H9 (cell line): ENCODE data around the gene MCF2L. TPM values are rescaled to one million over a fixed set of nuclear protein-coding genes. Genes with fewer than 3 reads are reported as not detected.

ENCODE experiments used
- DNase-seq: peaks from one replicate; pipeline ENCODE4 v3.0.0-alpha.2; 2017
- H2AFZ ChIP-seq: one replicate; pipeline ENCODE4 v1.6.1; 2013; ENCODE audit warnings: mild to moderate bottlenecking, low read length, control low read depth, moderate library complexity
- H2AK5ac ChIP-seq: 2 replicates; pipeline ENCODE4 v1.6.1; 2013; ENCODE audit warnings: low read length, control low read depth, mixed read lengths; ENCODE audit not compliant: insufficient read length
- H2BK120ac ChIP-seq: one replicate; pipeline ENCODE4 v1.6.1; 2013; ENCODE audit warnings: low read depth, mild to moderate bottlenecking, low read length, control low read depth, inconsistent platforms; ENCODE audit not compliant: poor library complexity, severe bottlenecking
- H2BK12ac ChIP-seq: 2 replicates; pipeline ENCODE4 v1.6.1; 2013; ENCODE audit warnings: low read length, control low read depth, mixed read lengths, low read depth; ENCODE audit not compliant: insufficient read length
- H2BK15ac ChIP-seq: 2 replicates; pipeline ENCODE4 v1.6.1; 2013; ENCODE audit warnings: low read depth, low read length, control low read depth
- H2BK20ac ChIP-seq: one replicate; pipeline ENCODE4 v1.6.1; 2013; ENCODE audit warnings: low read depth, mild to moderate bottlenecking, low read length, control low read depth, inconsistent platforms; ENCODE audit not compliant: poor library complexity, severe bottlenecking
- H2BK5ac ChIP-seq: 2 replicates; pipeline ENCODE4 v1.6.1; 2013; ENCODE audit warnings: low read length, control low read depth, mixed read lengths; ENCODE audit not compliant: insufficient read length
- H3K14ac ChIP-seq: 2 replicates; pipeline ENCODE4 v1.6.1; 2013; ENCODE audit warnings: low read length, control low read depth; ENCODE audit not compliant: insufficient read depth
- H3K18ac ChIP-seq: 2 replicates; pipeline ENCODE4 v1.6.1; 2013; ENCODE audit warnings: low read depth, mild to moderate bottlenecking, mixed read lengths, low read length, control low read depth; ENCODE audit not compliant: insufficient read length
- H3K23ac ChIP-seq: 2 replicates; pipeline ENCODE4 v1.6.1; 2013; ENCODE audit warnings: low read length, control low read depth, mixed read lengths, low read depth; ENCODE audit not compliant: insufficient read length
- H3K23me2 ChIP-seq: 2 replicates; pipeline ENCODE4 v1.6.1; 2013; ENCODE audit warnings: low read depth, mild to moderate bottlenecking, mixed read lengths, low read length, control low read depth; ENCODE audit not compliant: insufficient read length, poor library complexity, severe bottlenecking
- H3K27ac ChIP-seq: 2 replicates; pipeline ENCODE4 v1.5.1; 2013; ENCODE audit warnings: low read length, control low read depth, mixed read lengths, low read depth; ENCODE audit not compliant: insufficient read length
- H3K27me3 ChIP-seq: 2 replicates; pipeline ENCODE4 v1.6.1; 2013; ENCODE audit warnings: low read length, control low read depth, inconsistent platforms; ENCODE audit not compliant: insufficient read depth
- H3K4ac ChIP-seq: 2 replicates; pipeline ENCODE4 v1.6.1; 2013; ENCODE audit warnings: low read depth, mild to moderate bottlenecking, control low read depth, inconsistent platforms, low read length, moderate library complexity
- H3K4me1 ChIP-seq: 2 replicates; pipeline ENCODE4 v1.6.1; 2013; ENCODE audit warnings: low read length, control low read depth, inconsistent platforms; ENCODE audit not compliant: insufficient read depth
- H3K4me2 ChIP-seq: 2 replicates; pipeline ENCODE4 v1.6.1; 2013; ENCODE audit warnings: low read length, control low read depth, mixed read lengths; ENCODE audit not compliant: insufficient read length, insufficient read depth
- H3K56ac ChIP-seq: 2 replicates; pipeline ENCODE4 v1.6.1; 2013; ENCODE audit warnings: low read depth, mild to moderate bottlenecking, mixed read lengths, low read length, control low read depth; ENCODE audit not compliant: insufficient read length
- H3K79me1 ChIP-seq: 2 replicates; pipeline ENCODE4 v1.6.1; 2013; ENCODE audit warnings: low read depth, mild to moderate bottlenecking, moderate library complexity, low read length, control low read depth, inconsistent platforms; ENCODE audit not compliant: insufficient read depth, poor library complexity, severe bottlenecking
- H3K79me2 ChIP-seq: 2 replicates; pipeline ENCODE4 v1.6.1; 2013; ENCODE audit warnings: low read length, control low read depth, inconsistent platforms; ENCODE audit not compliant: insufficient read depth
- H3K9ac ChIP-seq: 2 replicates; pipeline ENCODE4 v1.6.1; 2013; ENCODE audit warnings: low read length, control low read depth, mixed read lengths; ENCODE audit not compliant: insufficient read length; ENCODE audit errors: extremely low read depth
- H3K9me3 ChIP-seq: one replicate; pipeline ENCODE4 v1.6.1; 2013; ENCODE audit warnings: low read depth, low read length, inconsistent platforms; ENCODE audit not compliant: control insufficient read depth
- H3T11ph ChIP-seq: one replicate; pipeline ENCODE4 v1.6.1; 2013; ENCODE audit warnings: mild to moderate bottlenecking, low read length, control low read depth, inconsistent platforms
- H4K20me1 ChIP-seq: one replicate; pipeline ENCODE4 v1.6.1; 2013; ENCODE audit not compliant: control insufficient read depth, insufficient read length, insufficient read depth
- H4K5ac ChIP-seq: 2 replicates; pipeline ENCODE4 v1.6.1; 2013; ENCODE audit warnings: low read depth, mild to moderate bottlenecking, mixed read lengths, low read length, control low read depth; ENCODE audit not compliant: insufficient read length
- H4K8ac ChIP-seq: replicated peaks from 2 replicates; pipeline ENCODE4 v1.6.1; 2013; ENCODE audit warnings: low read length, control low read depth, mixed read lengths, low read depth; ENCODE audit not compliant: insufficient read length
- H4K91ac ChIP-seq: 2 replicates; pipeline ENCODE4 v1.6.1; 2013; ENCODE audit warnings: low read depth, mild to moderate bottlenecking, moderate library complexity, mixed read lengths, low read length, control low read depth; ENCODE audit not compliant: insufficient read length
- H3K27ac Mint-ChIP-seq, 3 experiments: 2 replicates in 2 of 3; 3 replicates in 1 of 3; pipeline ENCODE4 v1.8.0; 2020 to 2021; ENCODE audit warnings: mixed read lengths in 3 of 3, mild to moderate bottlenecking in 1 of 3, moderate library complexity in 1 of 3
- H3K27me3 Mint-ChIP-seq: 2 replicates; pipeline ENCODE4 v1.8.0; 2021; ENCODE audit warnings: low read depth, mild to moderate bottlenecking, moderate library complexity, mixed read lengths
- H3K36me3 Mint-ChIP-seq, 3 experiments: 2 replicates in 2 of 3; 3 replicates in 1 of 3; pipeline ENCODE4 v1.8.0; 2020 to 2021; ENCODE audit warnings: low read depth in 3 of 3, mixed read lengths in 3 of 3; ENCODE audit not compliant: insufficient read depth in 1 of 3
- H3K4me1 Mint-ChIP-seq, 2 experiments: 2 replicates each; pipeline ENCODE4 v1.8.0; 2020; ENCODE audit warnings: mixed read lengths in 2 of 2
- H3K4me3 Mint-ChIP-seq, 2 experiments: 2 replicates in 1 of 2; 3 replicates in 1 of 2; pipeline ENCODE4 v1.8.0; 2020 to 2021; ENCODE audit warnings: mild to moderate bottlenecking in 2 of 2, mixed read lengths in 2 of 2, moderate library complexity in 1 of 2
- H3K9me3 Mint-ChIP-seq, 2 experiments: 2 replicates in 1 of 2; 3 replicates in 1 of 2; pipeline ENCODE4 v1.8.0; 2020; ENCODE audit warnings: mild to moderate bottlenecking in 2 of 2, mixed read lengths in 2 of 2, moderate library complexity in 1 of 2
- WGBS: extraction: QIAGEN DNeasy Blood & Tissue Kit; methylation state at CpG from one replicate; pipeline ENCODE4 v1.1.7; 2013; ENCODE audit warnings: missing lambda C conversion rate, low lambda C conversion rate, mixed read lengths; ENCODE audit not compliant: insufficient read length; ENCODE audit errors: extremely low coverage; 5-methylcytosine and 5-hydroxymethylcytosine counted together
- total RNA-seq: library from RNA; stranded (reverse); gene quantifications from 2 replicates; pipeline ENCODE4 v1.2.1, GENCODE V29; 2021
- TF ChIP-seq, protein P1 (sequence below): fragments of 200-600 bp; sonication (generic); conservative IDR thresholded peaks from 3 replicates; pipeline ENCODE4 v1.8.0; 2021; ENCODE audit warnings: antibody characterized with exemption, mild to moderate bottlenecking

Gene MCF2L
- total RNA-seq, 1 experiment from 2014 or later: 18.5 TPM

DNA sequence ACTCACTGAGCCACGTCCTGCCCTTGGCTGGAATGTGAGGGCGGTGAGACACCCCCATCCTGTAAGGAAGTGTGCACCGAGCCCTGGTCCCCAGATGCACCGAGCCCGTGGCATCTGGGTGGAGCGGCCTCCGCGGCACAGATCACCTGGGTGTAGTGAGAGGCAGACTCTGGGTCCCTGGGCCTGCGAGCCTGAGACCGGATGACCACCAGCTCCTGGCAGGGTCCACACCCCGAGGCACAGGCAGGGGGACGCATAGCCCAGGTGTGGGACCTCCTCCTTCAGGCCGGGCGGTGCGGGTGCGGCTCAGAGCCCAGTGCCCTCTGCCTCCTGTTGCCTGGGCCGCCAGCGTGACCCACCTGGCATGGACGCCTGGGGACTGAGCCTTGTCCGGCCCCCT, 12.4 kb downstream of the MCF2L start:
- Mint-ChIP-seq H3K4me1 (peaks cover 9 to 22% of the 10 kb centered on the region in 2 experiments; a peak in 3 of 4 replicates), H3K36me3 (no peaks in the 10 kb centered on the region; a peak in 1 of 7 replicates), H3K4me3 (no peak overlapping the region), H3K27ac (no peak overlapping the region), H3K9me3 (no peaks in the 10 kb centered on the region), H3K27me3 (no peaks in the 10 kb centered on the region; the same call in 1 of the 2 replicates)
- Histone ChIP-seq H3K23ac (no peak overlapping the region), H3K56ac (no peak overlapping the region), H3K4me1 (no peaks in the 10 kb centered on the region), H3K14ac (peak overlapping the region; percentile 32; the same call in 1 of the 2 replicates), H4K5ac (no peak overlapping the region), H2AK5ac (no peak overlapping the region), H2BK12ac (no peak overlapping the region), H3K18ac (no peak overlapping the region), H3K9me3 (no peaks in the 10 kb centered on the region), H3K23me2 (no peaks in the 10 kb centered on the region), H2BK120ac (no peak overlapping the region), H4K20me1 (no peaks in the 10 kb centered on the region), H2BK15ac (no peak overlapping the region), H2AFZ (no peak overlapping the region), H4K8ac (no peak overlapping the region), H3K79me1 (no peaks in the 10 kb centered on the region), H3K79me2 (no peaks in the 10 kb centered on the region), H3K27ac (no peak overlapping the region), H3K9ac (no peak overlapping the region), H3K4ac (no peak overlapping the region; the same call in 1 of the 2 replicates), H3K27me3 (no peaks in the 10 kb centered on the region), H2BK5ac (no peak overlapping the region), H2BK20ac (no peak overlapping the region), H4K91ac (no peak overlapping the region), H3K4me2 (no peak overlapping the region), H3T11ph (no peak overlapping the region)
- no CpG with 5 or more reads among the region's 20 CpGs for WGBS
- TF ChIP-seq, protein P1, sequence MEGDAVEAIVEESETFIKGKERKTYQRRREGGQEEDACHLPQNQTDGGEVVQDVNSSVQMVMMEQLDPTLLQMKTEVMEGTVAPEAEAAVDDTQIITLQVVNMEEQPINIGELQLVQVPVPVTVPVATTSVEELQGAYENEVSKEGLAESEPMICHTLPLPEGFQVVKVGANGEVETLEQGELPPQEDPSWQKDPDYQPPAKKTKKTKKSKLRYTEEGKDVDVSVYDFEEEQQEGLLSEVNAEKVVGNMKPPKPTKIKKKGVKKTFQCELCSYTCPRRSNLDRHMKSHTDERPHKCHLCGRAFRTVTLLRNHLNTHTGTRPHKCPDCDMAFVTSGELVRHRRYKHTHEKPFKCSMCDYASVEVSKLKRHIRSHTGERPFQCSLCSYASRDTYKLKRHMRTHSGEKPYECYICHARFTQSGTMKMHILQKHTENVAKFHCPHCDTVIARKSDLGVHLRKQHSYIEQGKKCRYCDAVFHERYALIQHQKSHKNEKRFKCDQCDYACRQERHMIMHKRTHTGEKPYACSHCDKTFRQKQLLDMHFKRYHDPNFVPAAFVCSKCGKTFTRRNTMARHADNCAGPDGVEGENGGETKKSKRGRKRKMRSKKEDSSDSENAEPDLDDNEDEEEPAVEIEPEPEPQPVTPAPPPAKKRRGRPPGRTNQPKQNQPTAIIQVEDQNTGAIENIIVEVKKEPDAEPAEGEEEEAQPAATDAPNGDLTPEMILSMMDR: no peak
- DNase-seq: no peak
